Hematopoietic multipotent progenitor cell treated with erythropoietin and hydrocortisone succinate and interleukin-3 and kit ligand, for 15 days (in vitro differentiated cells): Measurements from ENCODE around the gene ANKRD10.

Source experiments
- DNase-seq: peaks from one replicate; pipeline ENCODE4 v3.0.0-alpha.2; 2015; ENCODE audit warnings: low spot score

ANKRD10 gene

GRCh38 chr13:110885966-110886869 lies 28.7 kb downstream of the ANKRD10 start:
- no peak for DNase-seq

- DNase-seq = no peak
Observed at GRCh38 chr13:110885516-110885915, 29.4 kb downstream of the ANKRD10 start.

- no peak for DNase-seq
Observed at GRCh38 chr13:110884517-110884916, 30.4 kb downstream of the ANKRD10 start.

- no peak for DNase-seq
Observed at GRCh38 chr13:110883542-110883941, 31.3 kb downstream of the ANKRD10 start.

GRCh38 chr13:110882972-110883371 lies 31.9 kb downstream of the ANKRD10 start:
- no peak for DNase-seq

- DNase-seq = no peak
Observed at GRCh38 chr13:110881839-110882627, 32.8 kb downstream of the ANKRD10 start.

GRCh38 chr13:110880627-110881026 lies 34.2 kb downstream of the ANKRD10 start:
- DNase-seq = no peak

- DNase-seq = no peak
Observed at GRCh38 chr13:110879482-110879881, 35.4 kb downstream of the ANKRD10 start.

- no peak for DNase-seq
Observed at GRCh38 chr13:110877737-110878258, 37.1 kb downstream of the ANKRD10 start.

- no peak for DNase-seq
Observed at GRCh38 chr13:110876609-110877008, 38.3 kb downstream of the ANKRD10 start.

- DNase-seq = no peak
Observed at GRCh38 chr13:110875241-110875640, 39.6 kb downstream of the ANKRD10 start.

- peak; percentile 50 for DNase-seq
Observed at GRCh38 chr13:110874508-110874960, 40.3 kb downstream of the ANKRD10 start.

- DNase-seq = no peak
Observed at GRCh38 chr13:110873639-110874507, 41.0 kb downstream of the ANKRD10 start.

- DNase-seq = no peak
Observed at GRCh38 chr13:110872768-110873638, 41.9 kb downstream of the ANKRD10 start.

GRCh38 chr13:110872034-110872767 lies 42.7 kb downstream of the ANKRD10 start:
- no peak for DNase-seq

- DNase-seq = peak; percentile 3
Observed at GRCh38 chr13:110869805-110870706, 44.8 kb downstream of the ANKRD10 start.

GRCh38 chr13:110869231-110869804 lies 45.6 kb downstream of the ANKRD10 start:
- no peak for DNase-seq

- no peak for DNase-seq
Observed at GRCh38 chr13:110868720-110869119, 46.1 kb downstream of the ANKRD10 start.

GRCh38 chr13:110867380-110867779 lies 47.5 kb downstream of the ANKRD10 start:
- no peak for DNase-seq
